ENCODE results near the gene NEIL1. TPM values are rescaled to one million over a fixed set of nuclear protein-coding genes. Genes with fewer than 3 reads are reported as not detected.

NEIL1 gene
- total RNA-seq, 1 experiment from 2014 or later, result 12.3 TPM

- no peaks in the 10 kb centered on the region for H3K27me3 ChIP-seq (replicated peaks; ENCODE audit: control insufficient read depth, insufficient read depth, low read length)
- H3K27ac Mint-ChIP-seq (ENCODE audit: unreplicated experiment), result no peak overlapping the region
- no peaks in the 10 kb centered on the region for H3K27me3 Mint-ChIP-seq (ENCODE audit: insufficient read depth, unreplicated experiment)
- ChIA-PET POLR2A (no interaction called here), CTCF (no interaction called here)
- H3K4me1 Mint-ChIP-seq (ENCODE audit: low read depth, unreplicated experiment), result peaks cover 13% of the 10 kb centered on the region
- no peak for DNase-seq
- H3K4me3 Mint-ChIP-seq (ENCODE audit: unreplicated experiment), result no peak overlapping the region
- no peak overlapping the region for H3K4me3 ChIP-seq (ENCODE audit: low read depth, low read length)
- H3K36me3 Mint-ChIP-seq (ENCODE audit: insufficient read depth, unreplicated experiment), result peaks cover 49% of the 10 kb centered on the region
- no peak for TF ChIP-seq CTCF (IDR thresholded peaks at IDR 0.05; ENCODE audit: insufficient read depth in 1 of 2, low read depth in 1 of 2, low read length in 1 of 2, severe bottlenecking in 1 of 2, unreplicated experiment in 1 of 2)
- no peaks in the 10 kb centered on the region for H3K9me3 ChIP-seq
- intact Hi-C loops (cut with micrococcal nuclease; ENCODE audit: unreplicated experiment), result no loop called here
- H3K9me3 Mint-ChIP-seq (ENCODE audit: unreplicated experiment), result no peaks in the 10 kb centered on the region
- no peaks in the 10 kb centered on the region for H3K36me3 ChIP-seq (ENCODE audit: control insufficient read depth, insufficient read depth, low read length)
- no TSS peak for BruUV-seq (replicated peaks)
- peaks cover 19% of the 10 kb centered on the region for H3K4me1 ChIP-seq
Observed at GRCh38 chr15:75366163-75366562, 19.3 kb downstream of the NEIL1 start.

GRCh38 chr15:75367006-75367405 lies 20.2 kb downstream of the NEIL1 start:
- CTCF ChIA-PET, result interaction anchor here (1.5 to 2.2 kb wide), 4 partner anchors 85 to 280 kb away, joined by 15 to 33 read pairs (median 22); partner anchors contain the start of genes IMP3, SIN3A and SNX33

GRCh38 chr15:75367406-75367912 lies 20.6 kb downstream of the NEIL1 start:
- intact Hi-C loops (cut with micrococcal nuclease; ENCODE audit: unreplicated experiment), result no loop called here
- Mint-ChIP-seq H3K9me3 (ENCODE audit: unreplicated experiment) (no peaks in the 10 kb centered on the region), H3K27me3 (ENCODE audit: insufficient read depth, unreplicated experiment) (no peaks in the 10 kb centered on the region), H3K4me3 (ENCODE audit: unreplicated experiment) (peak overlapping the region; percentile 93), H3K36me3 (ENCODE audit: insufficient read depth, unreplicated experiment) (peaks cover 60% of the 10 kb centered on the region), H3K4me1 (ENCODE audit: low read depth, unreplicated experiment) (peaks cover 13% of the 10 kb centered on the region), H3K27ac (ENCODE audit: unreplicated experiment) (peak overlapping the region; percentile 93)
- no peak for DNase-seq
- BruUV-seq (replicated peaks), result no TSS peak
- TF ChIP-seq CTCF (IDR thresholded peaks at IDR 0.05; ENCODE audit: insufficient read depth in 1 of 2, low read depth in 1 of 2, low read length in 1 of 2, severe bottlenecking in 1 of 2, unreplicated experiment in 1 of 2), result no peak
- H3K4me1 ChIP-seq, result peaks cover 19% of the 10 kb centered on the region
- H3K9me3 ChIP-seq, result no peaks in the 10 kb centered on the region
- ChIA-PET POLR2A (interaction anchor here (0.7 to 3.3 kb wide), 11 partner anchors 8 to 272 kb away, joined by 3 to 54 read pairs (median 4); partner anchors contain the start of genes COMMD4, IMP3, SIN3A and SNUPN), CTCF (interaction anchor here (0.6 to 2.2 kb wide), 23 partner anchors 13 to 319 kb away, joined by 3 to 33 read pairs (median 4); partner anchors contain the start of genes COMMD4, IMP3, SIN3A and SNUPN)
- H3K36me3 ChIP-seq (ENCODE audit: control insufficient read depth, insufficient read depth, low read length), result peaks cover 3% of the 10 kb centered on the region
- no peak overlapping the region for H3K4me3 ChIP-seq (ENCODE audit: low read depth, low read length)
- no peaks in the 10 kb centered on the region for H3K27me3 ChIP-seq (replicated peaks; ENCODE audit: control insufficient read depth, insufficient read depth, low read length)

More at GRCh38 chr15:75367006-75367405, 20.2 kb downstream of the NEIL1 start:
- no peaks in the 10 kb centered on the region for H3K27me3 Mint-ChIP-seq (ENCODE audit: insufficient read depth, unreplicated experiment)
- no peak for DNase-seq
- BruUV-seq (replicated peaks), result TSS peak; percentile 15
- intact Hi-C loops (cut with micrococcal nuclease; ENCODE audit: unreplicated experiment), result no loop called here
- TF ChIP-seq CTCF (IDR thresholded peaks at IDR 0.05; ENCODE audit: insufficient read depth in 1 of 2, low read depth in 1 of 2, low read length in 1 of 2, severe bottlenecking in 1 of 2, unreplicated experiment in 1 of 2), result no peak
- Histone ChIP-seq H3K27me3 (replicated peaks; ENCODE audit: control insufficient read depth, insufficient read depth, low read length) (no peaks in the 10 kb centered on the region), H3K4me1 (peaks cover 19% of the 10 kb centered on the region), H3K9me3 (no peaks in the 10 kb centered on the region), H3K36me3 (ENCODE audit: control insufficient read depth, insufficient read depth, low read length) (peaks cover 3% of the 10 kb centered on the region), H3K4me3 (ENCODE audit: low read depth, low read length) (no peak overlapping the region)
- H3K4me3 Mint-ChIP-seq (ENCODE audit: unreplicated experiment), result no peak overlapping the region
- POLR2A ChIA-PET, result interaction anchor here (2.5 kb wide), 1 partner anchor 88 kb away, joined by 20 read pairs; no protein-coding TSS in a partner anchor
- H3K36me3 Mint-ChIP-seq (ENCODE audit: insufficient read depth, unreplicated experiment), result peaks cover 57% of the 10 kb centered on the region
- H3K9me3 Mint-ChIP-seq (ENCODE audit: unreplicated experiment), result no peaks in the 10 kb centered on the region
- no peak overlapping the region for H3K27ac Mint-ChIP-seq (ENCODE audit: unreplicated experiment)
- H3K4me1 Mint-ChIP-seq (ENCODE audit: low read depth, unreplicated experiment), result peaks cover 13% of the 10 kb centered on the region

All from Caco-2 (cell line).